Osteocyte (in vitro differentiated cells): ENCODE data around the gene DLG2. TPM values are rescaled to one million over a fixed set of nuclear protein-coding genes. Genes with fewer than 3 reads are reported as not detected.

Experiments
- DNase-seq: peaks from one replicate; pipeline ENCODE4 v3.0.0; 2021; ENCODE audit warnings: mixed read lengths; ENCODE audit not compliant: unreplicated experiment; ENCODE audit errors: extremely low spot score
- H3K27ac Mint-ChIP-seq: one replicate; pipeline ENCODE4 v1.8.0; 2021; ENCODE audit warnings: mild to moderate bottlenecking, mixed read lengths; ENCODE audit not compliant: unreplicated experiment
- H3K27me3 Mint-ChIP-seq: one replicate; pipeline ENCODE4 v1.8.0; 2021; ENCODE audit warnings: mixed read lengths; ENCODE audit not compliant: unreplicated experiment
- H3K36me3 Mint-ChIP-seq: one replicate; pipeline ENCODE4 v1.8.0; 2021; ENCODE audit warnings: mixed read lengths; ENCODE audit not compliant: unreplicated experiment
- H3K4me1 Mint-ChIP-seq: one replicate; pipeline ENCODE4 v1.8.0; 2021; ENCODE audit warnings: mixed read lengths; ENCODE audit not compliant: unreplicated experiment
- H3K4me3 Mint-ChIP-seq: one replicate; pipeline ENCODE4 v1.8.0; 2021; ENCODE audit warnings: mild to moderate bottlenecking, moderate library complexity, mixed read lengths; ENCODE audit not compliant: unreplicated experiment
- H3K9me3 Mint-ChIP-seq: one replicate; pipeline ENCODE4 v1.8.0; 2021; ENCODE audit warnings: mixed read lengths; ENCODE audit not compliant: unreplicated experiment
- total RNA-seq: library from RNA; stranded (reverse); gene quantifications from 2 replicates; pipeline ENCODE4 v1.2.1, GENCODE V29; 2021
- TF ChIP-seq, protein P1 (sequence below): fragments of 200-600 bp; sonication (generic); IDR thresholded peaks from 2 replicates; pipeline ENCODE4 v1.5.0; 2021; ENCODE audit warnings: antibody characterized with exemption, mild to moderate bottlenecking, moderate library complexity

The DLG2 gene
- total RNA-seq, 1 donor from 2014 or later: 2.1 TPM

DNA sequence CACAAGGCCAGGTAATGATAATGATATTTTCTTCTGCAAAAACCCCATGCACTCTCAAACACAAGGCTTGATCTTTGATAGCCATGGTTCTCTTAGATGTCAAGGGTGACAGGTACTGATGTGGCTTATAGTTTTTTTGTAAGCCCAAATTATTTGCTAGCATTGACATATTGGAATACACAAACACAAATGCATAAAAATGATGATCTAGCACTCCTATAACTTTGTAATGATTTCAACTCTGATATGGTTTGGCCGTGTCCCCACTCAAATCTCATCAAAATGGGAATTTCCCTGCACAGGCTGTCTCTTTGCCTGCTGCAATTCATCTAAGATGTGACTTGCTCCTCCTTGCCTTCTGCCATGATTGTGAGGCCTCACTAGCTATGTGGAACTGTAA, 1768.5 kb downstream of the DLG2 start:
- H3K27me3 Mint-ChIP-seq: peaks cover 5% of the 10 kb centered on the region
- no peak overlapping the region for H3K4me3 Mint-ChIP-seq
- no peak for DNase-seq
- H3K27ac Mint-ChIP-seq: no peak overlapping the region
- no peaks in the 10 kb centered on the region for H3K36me3 Mint-ChIP-seq
- no peaks in the 10 kb centered on the region for H3K4me1 Mint-ChIP-seq
- peaks cover 8% of the 10 kb centered on the region for H3K9me3 Mint-ChIP-seq
- TF ChIP-seq, protein P1, sequence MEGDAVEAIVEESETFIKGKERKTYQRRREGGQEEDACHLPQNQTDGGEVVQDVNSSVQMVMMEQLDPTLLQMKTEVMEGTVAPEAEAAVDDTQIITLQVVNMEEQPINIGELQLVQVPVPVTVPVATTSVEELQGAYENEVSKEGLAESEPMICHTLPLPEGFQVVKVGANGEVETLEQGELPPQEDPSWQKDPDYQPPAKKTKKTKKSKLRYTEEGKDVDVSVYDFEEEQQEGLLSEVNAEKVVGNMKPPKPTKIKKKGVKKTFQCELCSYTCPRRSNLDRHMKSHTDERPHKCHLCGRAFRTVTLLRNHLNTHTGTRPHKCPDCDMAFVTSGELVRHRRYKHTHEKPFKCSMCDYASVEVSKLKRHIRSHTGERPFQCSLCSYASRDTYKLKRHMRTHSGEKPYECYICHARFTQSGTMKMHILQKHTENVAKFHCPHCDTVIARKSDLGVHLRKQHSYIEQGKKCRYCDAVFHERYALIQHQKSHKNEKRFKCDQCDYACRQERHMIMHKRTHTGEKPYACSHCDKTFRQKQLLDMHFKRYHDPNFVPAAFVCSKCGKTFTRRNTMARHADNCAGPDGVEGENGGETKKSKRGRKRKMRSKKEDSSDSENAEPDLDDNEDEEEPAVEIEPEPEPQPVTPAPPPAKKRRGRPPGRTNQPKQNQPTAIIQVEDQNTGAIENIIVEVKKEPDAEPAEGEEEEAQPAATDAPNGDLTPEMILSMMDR: no peak

DNA sequence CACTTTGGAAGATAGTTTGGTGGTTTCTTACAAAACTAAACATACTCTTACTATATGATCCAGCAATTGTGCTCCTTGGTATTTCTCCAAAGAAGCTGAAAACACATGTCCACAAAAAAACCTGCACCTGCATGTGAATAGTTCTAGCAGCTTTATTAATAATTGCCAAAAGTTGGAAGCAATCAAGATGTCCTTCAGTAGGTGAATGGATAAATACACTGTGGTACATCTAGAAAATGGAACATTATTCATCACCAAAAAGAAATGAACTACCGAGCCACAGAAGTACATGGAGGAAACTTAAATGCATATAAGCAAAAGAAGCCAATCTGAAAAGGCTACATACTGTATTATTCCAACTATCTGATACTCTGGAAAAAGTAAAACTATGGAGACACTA, 1771.9 kb downstream of the DLG2 start:
- no peak overlapping the region for H3K4me3 Mint-ChIP-seq
- no peak for DNase-seq
- H3K27ac Mint-ChIP-seq: no peak overlapping the region
- no peaks in the 10 kb centered on the region for H3K4me1 Mint-ChIP-seq
- peaks cover 8% of the 10 kb centered on the region for H3K9me3 Mint-ChIP-seq
- no peaks in the 10 kb centered on the region for H3K36me3 Mint-ChIP-seq
- TF ChIP-seq, protein P1: no peak
- H3K27me3 Mint-ChIP-seq: peaks cover 7% of the 10 kb centered on the region

DNA sequence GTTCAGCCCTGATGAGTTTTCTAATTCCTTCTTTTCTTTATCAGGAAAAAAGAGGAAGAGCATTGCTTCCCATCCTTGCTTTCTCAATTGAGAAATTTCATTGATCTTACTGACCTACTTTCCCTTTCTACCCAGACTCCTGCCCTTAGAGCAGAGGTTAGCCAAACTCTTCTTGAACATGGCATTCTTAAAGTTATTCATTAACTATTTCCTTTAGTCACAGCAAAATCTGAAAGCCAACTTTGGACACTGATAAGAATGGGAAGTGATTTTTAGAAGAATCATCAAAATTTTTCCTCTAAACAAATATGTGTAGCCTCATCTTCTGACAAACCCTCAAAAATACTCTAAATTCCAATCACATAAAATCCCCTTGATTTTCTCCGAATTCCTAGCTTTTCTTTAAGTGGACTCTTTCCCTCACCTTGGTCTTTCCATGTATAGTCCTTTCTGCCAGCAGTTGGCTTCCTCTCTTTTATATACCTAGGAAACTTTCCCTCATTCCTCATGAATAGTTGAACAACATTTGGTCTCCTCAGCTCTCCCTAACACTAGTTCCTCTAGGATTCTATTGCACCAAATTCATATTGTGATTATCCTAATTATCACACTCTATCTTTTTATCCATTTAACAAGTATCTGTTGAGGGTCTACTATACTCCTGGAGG, 1774.2 kb downstream of the DLG2 start:
- TF ChIP-seq, protein P1: no peak
- Mint-ChIP-seq H3K27ac (no peak overlapping the region), H3K4me3 (no peak overlapping the region), H3K4me1 (no peaks in the 10 kb centered on the region), H3K36me3 (no peaks in the 10 kb centered on the region), H3K27me3 (peaks cover 11% of the 10 kb centered on the region), H3K9me3 (peaks cover 8% of the 10 kb centered on the region)
- no peak for DNase-seq

DNA sequence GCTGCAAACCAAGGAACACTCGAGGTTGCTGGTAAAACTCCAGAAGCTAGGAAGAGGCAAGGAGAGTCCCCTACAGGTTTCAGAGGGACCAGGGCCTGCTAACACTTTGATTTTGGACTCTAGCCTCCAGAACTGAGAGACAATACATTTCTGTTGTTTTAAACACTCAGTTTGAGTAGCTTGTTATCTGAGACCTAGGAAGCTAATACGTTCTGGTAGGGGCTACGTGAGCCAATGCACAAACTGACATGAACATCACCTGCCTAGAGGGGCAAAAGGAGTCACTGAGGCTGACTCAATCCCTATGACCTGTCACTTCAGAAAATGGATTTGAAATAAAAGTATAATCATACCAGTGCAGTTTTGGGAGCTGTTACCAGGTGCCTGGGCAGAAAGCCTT, 1775.1 kb downstream of the DLG2 start:
- Mint-ChIP-seq H3K36me3 (no peaks in the 10 kb centered on the region), H3K27me3 (peaks cover 13% of the 10 kb centered on the region), H3K9me3 (peaks cover 4% of the 10 kb centered on the region), H3K27ac (no peak overlapping the region), H3K4me1 (no peaks in the 10 kb centered on the region), H3K4me3 (no peak overlapping the region)
- no peak for DNase-seq
- TF ChIP-seq, protein P1: no peak

DNA sequence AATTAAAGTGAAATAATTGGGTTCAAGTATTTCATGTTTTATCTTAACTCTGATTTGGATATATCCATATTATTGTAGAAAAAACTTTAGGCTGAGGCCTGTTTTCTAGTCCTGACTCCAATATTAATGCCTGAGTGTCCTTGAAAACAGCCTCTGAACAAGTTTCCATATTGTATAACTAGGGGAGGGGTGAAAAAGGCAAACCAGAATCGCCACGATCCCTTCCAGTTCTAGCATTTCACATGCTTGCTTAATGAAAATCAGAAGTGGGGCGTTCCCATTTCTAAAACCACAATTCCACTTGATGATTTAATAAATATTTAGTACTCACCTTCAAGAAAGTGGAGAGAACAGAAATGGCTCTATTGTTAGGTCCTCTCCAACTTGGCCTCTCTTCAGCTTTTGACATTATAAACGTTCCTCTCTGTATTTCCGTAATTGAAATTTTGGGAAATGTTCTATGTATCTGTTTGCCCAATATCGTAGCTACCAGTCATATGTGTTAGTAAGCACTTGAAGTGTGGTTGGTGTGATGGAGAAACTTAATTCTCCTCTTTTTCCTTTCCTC, 1779.6 kb downstream of the DLG2 start:
- Mint-ChIP-seq H3K27ac (no peak overlapping the region), H3K4me3 (no peak overlapping the region), H3K27me3 (peaks cover 27% of the 10 kb centered on the region), H3K36me3 (no peaks in the 10 kb centered on the region), H3K9me3 (no peaks in the 10 kb centered on the region), H3K4me1 (no peaks in the 10 kb centered on the region)
- DNase-seq: no peak
- TF ChIP-seq, protein P1: no peak
